ENCODE data around the gene GHITM. TPM values are rescaled to one million over a fixed set of nuclear protein-coding genes. Genes with fewer than 3 reads are reported as not detected.

The GHITM gene
- total and polyA plus RNA-seq, 2 experiments from 2014 or later = 97.1 to 105 TPM

- TF ChIP-seq, protein P1, sequence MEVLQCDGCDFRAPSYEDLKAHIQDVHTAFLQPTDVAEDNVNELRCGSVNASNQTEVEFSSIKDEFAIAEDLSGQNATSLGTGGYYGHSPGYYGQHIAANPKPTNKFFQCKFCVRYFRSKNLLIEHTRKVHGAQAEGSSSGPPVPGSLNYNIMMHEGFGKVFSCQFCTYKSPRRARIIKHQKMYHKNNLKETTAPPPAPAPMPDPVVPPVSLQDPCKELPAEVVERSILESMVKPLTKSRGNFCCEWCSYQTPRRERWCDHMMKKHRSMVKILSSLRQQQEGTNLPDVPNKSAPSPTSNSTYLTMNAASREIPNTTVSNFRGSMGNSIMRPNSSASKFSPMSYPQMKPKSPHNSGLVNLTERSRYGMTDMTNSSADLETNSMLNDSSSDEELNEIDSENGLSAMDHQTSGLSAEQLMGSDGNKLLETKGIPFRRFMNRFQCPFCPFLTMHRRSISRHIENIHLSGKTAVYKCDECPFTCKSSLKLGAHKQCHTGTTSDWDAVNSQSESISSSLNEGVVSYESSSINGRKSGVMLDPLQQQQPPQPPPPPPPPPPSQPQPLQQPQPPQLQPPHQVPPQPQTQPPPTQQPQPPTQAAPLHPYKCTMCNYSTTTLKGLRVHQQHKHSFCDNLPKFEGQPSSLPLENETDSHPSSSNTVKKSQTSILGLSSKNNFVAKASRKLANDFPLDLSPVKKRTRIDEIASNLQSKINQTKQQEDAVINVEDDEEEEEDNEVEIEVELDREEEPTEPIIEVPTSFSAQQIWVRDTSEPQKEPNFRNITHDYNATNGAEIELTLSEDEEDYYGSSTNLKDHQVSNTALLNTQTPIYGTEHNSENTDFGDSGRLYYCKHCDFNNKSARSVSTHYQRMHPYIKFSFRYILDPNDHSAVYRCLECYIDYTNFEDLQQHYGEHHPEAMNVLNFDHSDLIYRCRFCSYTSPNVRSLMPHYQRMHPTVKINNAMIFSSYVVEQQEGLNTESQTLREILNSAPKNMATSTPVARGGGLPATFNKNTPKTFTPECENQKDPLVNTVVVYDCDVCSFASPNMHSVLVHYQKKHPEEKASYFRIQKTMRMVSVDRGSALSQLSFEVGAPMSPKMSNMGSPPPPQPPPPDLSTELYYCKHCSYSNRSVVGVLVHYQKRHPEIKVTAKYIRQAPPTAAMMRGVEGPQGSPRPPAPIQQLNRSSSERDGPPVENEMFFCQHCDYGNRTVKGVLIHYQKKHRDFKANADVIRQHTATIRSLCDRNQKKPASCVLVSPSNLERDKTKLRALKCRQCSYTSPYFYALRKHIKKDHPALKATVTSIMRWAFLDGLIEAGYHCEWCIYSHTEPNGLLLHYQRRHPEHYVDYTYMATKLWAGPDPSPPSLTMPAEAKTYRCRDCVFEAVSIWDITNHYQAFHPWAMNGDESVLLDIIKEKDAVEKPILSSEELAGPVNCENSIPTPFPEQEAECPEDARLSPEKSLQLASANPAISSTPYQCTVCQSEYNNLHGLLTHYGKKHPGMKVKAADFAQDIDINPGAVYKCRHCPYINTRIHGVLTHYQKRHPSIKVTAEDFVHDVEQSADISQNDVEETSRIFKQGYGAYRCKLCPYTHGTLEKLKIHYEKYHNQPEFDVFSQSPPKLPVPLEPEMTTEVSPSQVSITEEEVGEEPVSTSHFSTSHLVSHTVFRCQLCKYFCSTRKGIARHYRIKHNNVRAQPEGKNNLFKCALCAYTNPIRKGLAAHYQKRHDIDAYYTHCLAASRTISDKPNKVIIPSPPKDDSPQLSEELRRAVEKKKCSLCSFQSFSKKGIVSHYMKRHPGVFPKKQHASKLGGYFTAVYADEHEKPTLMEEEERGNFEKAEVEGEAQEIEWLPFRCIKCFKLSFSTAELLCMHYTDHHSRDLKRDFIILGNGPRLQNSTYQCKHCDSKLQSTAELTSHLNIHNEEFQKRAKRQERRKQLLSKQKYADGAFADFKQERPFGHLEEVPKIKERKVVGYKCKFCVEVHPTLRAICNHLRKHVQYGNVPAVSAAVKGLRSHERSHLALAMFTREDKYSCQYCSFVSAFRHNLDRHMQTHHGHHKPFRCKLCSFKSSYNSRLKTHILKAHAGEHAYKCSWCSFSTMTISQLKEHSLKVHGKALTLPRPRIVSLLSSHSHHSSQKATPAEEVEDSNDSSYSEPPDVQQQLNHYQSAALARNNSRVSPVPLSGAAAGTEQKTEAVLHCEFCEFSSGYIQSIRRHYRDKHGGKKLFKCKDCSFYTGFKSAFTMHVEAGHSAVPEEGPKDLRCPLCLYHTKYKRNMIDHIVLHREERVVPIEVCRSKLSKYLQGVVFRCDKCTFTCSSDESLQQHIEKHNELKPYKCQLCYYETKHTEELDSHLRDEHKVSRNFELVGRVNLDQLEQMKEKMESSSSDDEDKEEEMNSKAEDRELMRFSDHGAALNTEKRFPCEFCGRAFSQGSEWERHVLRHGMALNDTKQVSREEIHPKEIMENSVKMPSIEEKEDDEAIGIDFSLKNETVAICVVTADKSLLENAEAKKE (CRISPR knock-in tag; IDR thresholded peaks at IDR 0.05) = no peak
- TF ChIP-seq, protein P2, sequence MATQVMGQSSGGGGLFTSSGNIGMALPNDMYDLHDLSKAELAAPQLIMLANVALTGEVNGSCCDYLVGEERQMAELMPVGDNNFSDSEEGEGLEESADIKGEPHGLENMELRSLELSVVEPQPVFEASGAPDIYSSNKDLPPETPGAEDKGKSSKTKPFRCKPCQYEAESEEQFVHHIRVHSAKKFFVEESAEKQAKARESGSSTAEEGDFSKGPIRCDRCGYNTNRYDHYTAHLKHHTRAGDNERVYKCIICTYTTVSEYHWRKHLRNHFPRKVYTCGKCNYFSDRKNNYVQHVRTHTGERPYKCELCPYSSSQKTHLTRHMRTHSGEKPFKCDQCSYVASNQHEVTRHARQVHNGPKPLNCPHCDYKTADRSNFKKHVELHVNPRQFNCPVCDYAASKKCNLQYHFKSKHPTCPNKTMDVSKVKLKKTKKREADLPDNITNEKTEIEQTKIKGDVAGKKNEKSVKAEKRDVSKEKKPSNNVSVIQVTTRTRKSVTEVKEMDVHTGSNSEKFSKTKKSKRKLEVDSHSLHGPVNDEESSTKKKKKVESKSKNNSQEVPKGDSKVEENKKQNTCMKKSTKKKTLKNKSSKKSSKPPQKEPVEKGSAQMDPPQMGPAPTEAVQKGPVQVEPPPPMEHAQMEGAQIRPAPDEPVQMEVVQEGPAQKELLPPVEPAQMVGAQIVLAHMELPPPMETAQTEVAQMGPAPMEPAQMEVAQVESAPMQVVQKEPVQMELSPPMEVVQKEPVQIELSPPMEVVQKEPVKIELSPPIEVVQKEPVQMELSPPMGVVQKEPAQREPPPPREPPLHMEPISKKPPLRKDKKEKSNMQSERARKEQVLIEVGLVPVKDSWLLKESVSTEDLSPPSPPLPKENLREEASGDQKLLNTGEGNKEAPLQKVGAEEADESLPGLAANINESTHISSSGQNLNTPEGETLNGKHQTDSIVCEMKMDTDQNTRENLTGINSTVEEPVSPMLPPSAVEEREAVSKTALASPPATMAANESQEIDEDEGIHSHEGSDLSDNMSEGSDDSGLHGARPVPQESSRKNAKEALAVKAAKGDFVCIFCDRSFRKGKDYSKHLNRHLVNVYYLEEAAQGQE (IDR thresholded peaks at IDR 0.05; ENCODE audit: unreplicated experiment) = no peak
Observed at GRCh38 chr10:84197643-84198042, 58.3 kb downstream of the GHITM start (continued).

DNA sequence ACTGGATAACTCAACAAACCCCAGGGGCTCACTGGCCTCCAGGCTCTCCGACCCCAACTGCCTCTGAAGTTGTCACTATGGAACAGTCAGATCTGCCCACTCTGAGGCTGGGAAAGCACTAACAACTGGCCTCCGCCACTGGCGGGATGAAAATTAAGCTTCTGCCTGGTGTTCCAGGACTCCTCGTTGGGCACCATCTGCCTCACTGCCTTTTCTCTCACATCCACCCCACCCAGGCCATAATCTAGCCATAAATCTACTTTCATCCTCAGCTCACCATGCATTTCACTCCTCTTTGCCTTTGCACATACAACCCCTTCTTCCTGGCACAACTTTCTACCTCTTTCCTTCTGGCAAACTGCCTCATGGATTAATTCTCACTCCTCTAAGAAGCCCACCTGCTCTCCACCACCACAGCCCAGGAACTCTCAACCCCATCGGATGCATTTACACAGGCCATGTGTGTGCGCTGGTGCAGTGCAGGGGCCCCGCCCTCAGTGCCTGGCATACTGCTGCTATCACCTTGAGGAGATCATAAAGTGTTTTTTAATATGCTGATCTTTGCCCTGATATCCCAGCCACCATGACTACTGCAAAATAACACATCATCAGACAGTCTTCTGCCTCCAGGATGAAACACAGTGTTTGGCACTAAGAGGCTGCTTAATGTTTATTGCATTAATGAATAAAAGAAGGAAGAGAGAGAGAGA, 59.1 kb downstream of the GHITM start:
- Mint-ChIP-seq H3K27me3 (ENCODE audit: insufficient read depth, low read depth, poor library complexity) (peaks cover 34% of the 10 kb centered on the region), H3K4me1 (peaks cover 5% of the 10 kb centered on the region), H3K27ac (no peak overlapping the region), H3K9me3 (no peaks in the 10 kb centered on the region), H3K4me3 (no peak overlapping the region), H3K36me3 (ENCODE audit: low read depth) (no peaks in the 10 kb centered on the region)
- H3K27ac ChIP-seq (ENCODE audit: low read depth) = no peak overlapping the region
- H3K27me3 ChIP-seq (ENCODE audit: insufficient read depth) = peaks cover 31% of the 10 kb centered on the region
- no peak for DNase-seq (ENCODE audit: low spot score)
- no peak overlapping the region for H3K4me3 ChIP-seq
- no peaks in the 10 kb centered on the region for H3K36me3 ChIP-seq (ENCODE audit: insufficient read depth)
- H3K79me2 ChIP-seq (replicated peaks; ENCODE audit: insufficient read depth) = no peaks in the 10 kb centered on the region
- H4K20me1 ChIP-seq (replicated peaks; ENCODE audit: insufficient read depth) = no peaks in the 10 kb centered on the region
- no peaks in the 10 kb centered on the region for H3F3A ChIP-seq (replicated peaks; ENCODE audit: low read depth)
- no peak for ATAC-seq
- H3K9me2 ChIP-seq (ENCODE audit: insufficient read depth) = no peaks in the 10 kb centered on the region
- no peak overlapping the region for H3K4me2 ChIP-seq
- H3K4me1 ChIP-seq (ENCODE audit: insufficient read depth) = peaks cover 3% of the 10 kb centered on the region; the same call in 1 of the 2 replicates
- no peak overlapping the region for H2AFZ ChIP-seq
- TF ChIP-seq, protein P1 (CRISPR knock-in tag; IDR thresholded peaks at IDR 0.05) = no peak
- TF ChIP-seq JUNB (IDR thresholded peaks at IDR 0.05; ENCODE audit: unreplicated experiment) (no peak), ZNF331 (CRISPR knock-in tag; IDR thresholded peaks at IDR 0.05; ENCODE audit: low read depth) (no peak), POLR2AphosphoS5 (IDR thresholded peaks at IDR 0.05; ENCODE audit: low read depth) (no peak)
